Coronary artery (tissue), 2 donors: Measurements from ENCODE around the gene FUOM.
A peak's percentile ranks its signal among the peaks of the same experiment; 100 is the strongest.
"Not testable (repeated sequence)": the region's sequence is repeated elsewhere in the genome, so short reads cannot be mapped to it uniquely, and the experiment has no call there.

Experiments used
- DNase-seq: peaks from one replicate; pipeline ENCODE4 v3.0.0-alpha.2; 2017; ENCODE audit warnings: low spot score
- H3K27ac ChIP-seq, 2 donors: fragments of 200-600 bp; sonication (generic); one replicate each; pipeline ENCODE4 v1.5.1; 2016 to 2019
- H3K4me3 ChIP-seq: fragments of 200-600 bp; sonication (generic); 2 replicates; pipeline ENCODE4 v1.5.1; 2016; ENCODE audit warnings: mild to moderate bottlenecking, moderate library complexity
- TF ChIP-seq, protein P1 (sequence below): fragments of 200-600 bp; sonication (generic); IDR thresholded peaks from one replicate; pipeline ENCODE4 v1.5.1; 2019; ENCODE audit warnings: antibody characterized with exemption

The FUOM gene

DNA sequence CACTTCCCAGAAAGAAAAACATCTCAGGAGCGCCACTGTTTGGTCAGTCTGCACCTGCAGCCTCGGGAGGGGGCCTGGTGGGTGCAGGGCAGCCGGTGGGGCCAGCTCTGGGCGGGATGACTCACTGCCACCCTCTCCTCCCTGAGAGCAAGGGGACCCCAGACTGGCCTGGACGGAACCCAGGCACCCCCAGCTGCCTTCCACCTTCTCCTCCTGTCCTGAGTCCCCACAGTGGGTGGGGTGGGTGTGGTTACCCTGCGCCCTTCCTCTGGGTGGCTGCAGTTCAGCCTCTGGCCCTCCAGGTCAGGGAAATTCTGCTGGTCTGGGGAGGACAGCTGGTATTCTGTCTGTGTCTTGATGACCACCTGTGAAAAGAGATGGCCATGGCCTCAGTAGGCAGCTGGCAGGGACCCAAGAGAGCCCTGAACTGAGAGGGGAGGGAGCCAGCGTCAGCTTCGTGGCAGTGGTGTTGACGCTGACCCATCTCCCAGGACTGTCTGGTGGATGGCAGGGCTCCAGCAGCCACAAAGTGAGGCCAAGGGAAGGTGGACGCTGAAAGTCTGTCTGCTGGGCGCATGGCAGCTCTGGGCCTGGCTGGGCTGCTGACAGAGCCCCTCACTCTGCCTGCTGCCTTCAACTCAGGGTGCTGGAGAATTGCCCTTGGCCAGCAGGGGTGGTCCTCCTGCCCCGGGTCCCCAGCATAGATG lies 30.0 kb downstream of the FUOM start:
- no peak overlapping the region for H3K4me3 ChIP-seq
- DNase-seq, result no peak
- no peak overlapping the region for H3K27ac ChIP-seq
- TF ChIP-seq, protein P1, sequence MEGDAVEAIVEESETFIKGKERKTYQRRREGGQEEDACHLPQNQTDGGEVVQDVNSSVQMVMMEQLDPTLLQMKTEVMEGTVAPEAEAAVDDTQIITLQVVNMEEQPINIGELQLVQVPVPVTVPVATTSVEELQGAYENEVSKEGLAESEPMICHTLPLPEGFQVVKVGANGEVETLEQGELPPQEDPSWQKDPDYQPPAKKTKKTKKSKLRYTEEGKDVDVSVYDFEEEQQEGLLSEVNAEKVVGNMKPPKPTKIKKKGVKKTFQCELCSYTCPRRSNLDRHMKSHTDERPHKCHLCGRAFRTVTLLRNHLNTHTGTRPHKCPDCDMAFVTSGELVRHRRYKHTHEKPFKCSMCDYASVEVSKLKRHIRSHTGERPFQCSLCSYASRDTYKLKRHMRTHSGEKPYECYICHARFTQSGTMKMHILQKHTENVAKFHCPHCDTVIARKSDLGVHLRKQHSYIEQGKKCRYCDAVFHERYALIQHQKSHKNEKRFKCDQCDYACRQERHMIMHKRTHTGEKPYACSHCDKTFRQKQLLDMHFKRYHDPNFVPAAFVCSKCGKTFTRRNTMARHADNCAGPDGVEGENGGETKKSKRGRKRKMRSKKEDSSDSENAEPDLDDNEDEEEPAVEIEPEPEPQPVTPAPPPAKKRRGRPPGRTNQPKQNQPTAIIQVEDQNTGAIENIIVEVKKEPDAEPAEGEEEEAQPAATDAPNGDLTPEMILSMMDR, result no peak

DNA sequence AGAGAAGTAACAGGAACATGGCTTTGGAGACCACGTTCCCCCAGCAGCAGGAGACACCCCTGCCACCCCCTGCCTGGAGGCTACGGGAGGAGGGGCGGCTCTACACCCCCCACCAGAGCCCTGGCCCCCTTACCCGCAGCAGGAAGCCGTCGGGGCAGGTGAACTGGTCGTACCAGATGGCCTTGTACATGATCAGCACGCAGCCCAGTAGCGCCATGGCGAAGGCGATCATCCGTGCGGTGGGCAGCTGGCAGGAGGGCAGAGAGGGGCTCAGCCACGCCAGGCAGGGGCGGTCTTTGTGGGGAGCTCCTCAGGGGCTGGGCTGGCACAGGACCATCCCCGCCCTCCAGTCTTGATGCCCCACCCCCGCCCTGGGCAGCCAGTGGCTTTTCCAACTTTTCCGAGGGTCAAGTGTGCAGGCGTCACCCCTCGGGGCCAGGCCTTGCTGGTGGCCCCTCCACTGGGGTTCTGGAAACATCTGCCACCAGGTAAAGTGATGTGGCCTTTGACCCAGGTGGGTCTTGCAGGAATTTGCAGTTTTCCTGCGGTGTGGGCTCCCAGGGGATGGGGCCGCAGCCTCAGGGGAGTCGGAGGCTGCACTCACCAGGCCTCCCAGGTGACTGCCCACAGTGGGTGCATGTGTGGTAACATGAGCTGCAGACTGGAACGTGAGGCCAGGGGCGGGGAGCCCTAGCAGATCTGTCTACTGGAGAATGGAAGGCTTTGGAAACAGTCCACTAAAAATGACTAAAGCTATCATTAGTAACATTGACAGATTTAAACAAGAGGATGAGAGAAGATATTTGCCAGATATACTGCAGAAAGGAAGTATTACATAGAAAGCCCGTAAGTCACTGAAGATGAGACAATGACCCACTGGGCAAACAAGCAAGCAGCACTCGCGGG lies 30.8 kb downstream of the FUOM start:
- DNase-seq, result no peak
- TF ChIP-seq, protein P1, result no peak
- Histone ChIP-seq H3K4me3 (no peak overlapping the region), H3K27ac (no peak overlapping the region)

DNA sequence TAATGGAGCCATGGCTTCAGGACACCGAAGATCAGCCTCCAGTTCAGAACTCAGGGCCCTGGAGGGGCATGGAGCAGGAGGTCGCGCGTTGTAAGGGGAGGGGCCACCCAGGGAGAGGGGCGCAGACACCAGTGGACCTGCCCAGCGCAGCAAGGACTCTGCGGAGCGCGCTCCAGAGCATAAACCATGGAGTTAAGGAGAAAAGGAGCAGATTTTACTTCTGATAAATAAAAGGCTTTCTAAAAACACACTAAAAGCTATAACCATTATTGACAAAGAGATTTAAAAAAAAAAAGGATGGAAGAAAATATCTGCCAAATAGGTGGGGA lies 31.6 kb downstream of the FUOM start:
- TF ChIP-seq, protein P1, result no peak
- no peak for DNase-seq
- Histone ChIP-seq H3K27ac (no peak overlapping the region), H3K4me3 (peak overlapping the region; percentile 69)

DNA sequence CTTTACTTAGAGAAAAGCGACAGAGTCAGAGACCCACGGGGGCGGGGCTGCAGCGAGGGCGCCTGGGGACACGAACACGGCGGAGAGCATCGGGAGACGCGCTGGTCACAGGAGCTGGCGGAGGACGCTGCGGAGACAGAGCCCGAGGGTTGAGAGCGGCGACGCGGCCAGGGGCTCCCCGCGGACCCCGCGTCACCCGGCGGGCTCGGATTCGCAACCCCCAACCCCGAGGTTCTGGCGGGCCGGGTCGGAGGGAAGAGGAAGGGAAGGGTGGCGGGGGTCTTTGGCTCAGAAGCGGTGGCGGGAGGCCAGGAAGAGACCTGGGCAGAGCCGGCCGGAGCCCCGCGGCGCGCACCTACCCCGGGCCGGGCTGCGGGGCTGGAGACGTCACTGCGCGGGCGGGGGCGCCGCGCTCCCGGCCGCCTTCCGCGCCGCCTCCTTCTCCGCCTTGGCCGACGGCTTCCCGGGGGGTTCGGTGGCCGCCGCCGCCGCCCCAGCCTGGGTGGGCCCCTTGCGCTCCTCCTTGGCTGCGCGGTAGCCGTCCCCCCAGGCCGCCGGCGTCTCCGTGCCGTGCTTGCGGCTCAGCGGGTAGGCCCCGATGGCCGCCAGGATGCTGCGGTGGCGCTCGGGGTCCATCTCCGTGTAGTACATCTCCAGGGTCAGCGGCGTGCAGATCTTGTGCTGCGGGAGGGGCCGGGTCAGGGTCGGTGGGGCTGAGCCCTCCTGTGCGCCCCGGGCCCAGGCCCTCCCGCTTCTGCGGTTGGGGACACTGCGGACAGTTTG lies 32.2 kb downstream of the FUOM start:
- DNase-seq, result no peak
- H3K27ac ChIP-seq, result no peak overlapping the region
- H3K4me3 ChIP-seq, result peak overlapping the region; percentile 69
- TF ChIP-seq, protein P1, result no peak

DNA sequence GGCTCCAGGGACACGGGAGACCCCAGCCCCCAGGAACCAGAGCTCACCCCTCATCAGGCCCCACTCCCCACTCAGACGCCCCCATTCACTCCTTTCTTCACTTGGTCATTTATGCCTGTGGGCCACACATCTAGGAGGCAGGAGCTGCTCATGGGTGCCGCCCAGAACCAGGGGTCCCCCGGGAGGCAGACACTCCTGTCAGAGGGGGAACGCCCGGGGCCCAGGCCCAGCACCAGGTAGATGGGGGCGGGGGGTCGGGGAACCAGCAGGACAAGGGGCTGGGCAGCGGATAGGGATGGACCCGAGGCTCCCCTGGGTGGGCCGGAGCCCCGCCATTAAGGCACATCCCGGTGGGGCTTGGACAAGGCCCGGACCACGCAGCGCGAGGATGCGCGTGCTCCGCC lies 33.0 kb downstream of the FUOM start:
- no peak for DNase-seq
- no peak overlapping the region for H3K27ac ChIP-seq
- TF ChIP-seq, protein P1, result no peak
- H3K4me3 ChIP-seq, result peak overlapping the region; percentile 69

DNA sequence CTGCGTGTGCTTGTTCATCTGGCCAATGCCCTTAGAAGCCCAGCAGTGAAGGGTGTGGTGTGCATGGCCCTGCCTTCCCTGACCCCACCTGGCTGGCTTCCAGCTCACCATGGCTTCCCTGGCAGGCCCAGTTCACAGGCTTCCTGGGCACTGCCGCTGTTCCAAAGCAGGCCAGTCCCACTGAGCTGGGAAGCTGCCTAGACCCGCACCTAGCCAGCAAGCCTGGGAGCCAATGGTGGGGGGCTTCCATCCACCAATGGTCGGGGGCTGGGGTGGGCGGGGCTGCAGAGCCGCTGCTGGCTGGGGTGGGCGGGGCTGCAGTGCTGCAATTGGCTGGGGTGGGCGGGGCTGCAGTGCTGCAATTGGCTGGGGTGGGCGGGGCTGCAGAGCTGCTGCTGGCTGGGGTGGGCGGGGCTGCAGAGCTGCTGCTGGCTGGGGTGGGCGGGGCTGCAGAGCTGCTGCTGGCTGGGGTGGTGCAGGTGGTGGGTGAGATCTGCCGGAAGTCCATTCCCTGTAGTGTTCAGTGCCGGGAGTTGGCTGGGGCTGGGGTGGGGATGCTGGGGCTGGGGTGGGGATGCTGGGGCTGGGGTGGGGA lies 33.5 kb downstream of the FUOM start:
- Histone ChIP-seq H3K27ac (no peak overlapping the region), H3K4me3 (no peak overlapping the region)
- TF ChIP-seq, protein P1, result no peak
- no peak for DNase-seq

DNA sequence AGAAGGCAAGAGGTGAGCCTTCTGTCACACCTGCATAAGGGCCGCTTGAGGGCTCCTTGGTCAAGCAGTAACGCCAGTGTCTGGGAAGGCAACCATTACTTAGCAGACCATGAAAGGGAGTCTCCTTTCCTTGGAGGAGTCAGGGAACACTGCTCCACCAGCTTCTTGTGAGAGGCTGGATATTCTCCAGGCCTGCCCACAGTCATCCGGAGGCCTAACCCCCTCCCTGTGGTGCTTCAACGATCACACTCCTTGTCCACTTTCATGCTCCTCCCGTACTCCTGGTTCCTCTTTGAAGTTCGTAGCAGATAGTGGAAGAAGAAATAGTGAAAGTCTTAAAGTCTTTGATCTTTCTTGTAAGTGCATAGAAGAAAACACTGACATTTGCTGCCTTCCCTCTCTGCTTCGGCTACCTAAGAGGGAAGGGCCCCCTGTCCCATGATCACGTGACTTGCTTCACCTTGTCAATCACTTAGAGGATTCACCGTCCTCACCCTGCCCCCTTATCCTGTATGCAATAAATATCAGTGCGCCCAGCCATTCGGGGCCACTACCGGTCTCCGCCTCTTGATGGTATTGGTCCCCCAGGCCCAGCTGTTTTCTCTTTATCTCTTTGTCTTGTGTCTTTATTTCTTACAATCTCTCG lies 35.6 kb downstream of the FUOM start:
- H3K27ac ChIP-seq, DNase-seq, H3K4me3 ChIP-seq: not testable (repeated sequence)

DNA sequence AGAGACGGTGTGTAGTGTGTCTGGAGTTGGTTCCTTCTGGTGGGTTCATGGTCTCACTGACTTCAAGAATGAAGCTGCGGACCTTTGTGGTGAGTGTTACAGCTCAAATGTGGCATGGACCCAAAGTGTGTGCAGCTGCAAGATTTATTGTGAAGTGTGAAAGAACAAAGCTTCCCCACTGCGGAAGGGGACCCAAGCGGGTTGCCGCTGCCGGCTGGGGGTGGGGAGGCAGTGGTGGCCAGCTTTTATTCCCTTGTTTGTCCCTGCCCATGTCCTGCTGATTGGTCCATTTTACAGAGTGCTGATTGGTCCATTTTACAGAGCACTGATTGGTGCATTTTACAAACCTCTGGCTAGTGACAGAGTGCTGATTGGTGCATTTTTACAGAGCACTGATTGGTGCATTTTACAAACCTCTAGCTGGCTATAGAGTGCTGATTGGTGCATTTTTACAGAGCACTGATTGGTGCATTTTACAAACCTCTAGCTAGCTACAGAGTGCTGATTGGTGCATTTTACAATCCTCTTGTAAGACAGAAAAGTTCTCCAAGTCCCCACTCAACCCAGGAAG lies 36.9 kb downstream of the FUOM start:
- H3K4me3 ChIP-seq, DNase-seq, H3K27ac ChIP-seq: not testable (repeated sequence)
